Stimulated activated CD4-positive, alpha-beta T cell treated with anti-CD3 and anti-CD28 coated beads, Interleukin-12 subunit alpha, Interleukin-12 subunit beta, amount 100 ng/mL, for 4 hours (primary cell): ENCODE results near the gene PDCD4.
"Not testable (repeated sequence)": the region's sequence is repeated elsewhere in the genome, so short reads cannot be mapped to it uniquely, and the experiment has no call there.

Experiments used
- DNase-seq: peaks from one replicate; pipeline ENCODE4 v3.0.0-alpha.2; 2020

The PDCD4 gene

DNA sequence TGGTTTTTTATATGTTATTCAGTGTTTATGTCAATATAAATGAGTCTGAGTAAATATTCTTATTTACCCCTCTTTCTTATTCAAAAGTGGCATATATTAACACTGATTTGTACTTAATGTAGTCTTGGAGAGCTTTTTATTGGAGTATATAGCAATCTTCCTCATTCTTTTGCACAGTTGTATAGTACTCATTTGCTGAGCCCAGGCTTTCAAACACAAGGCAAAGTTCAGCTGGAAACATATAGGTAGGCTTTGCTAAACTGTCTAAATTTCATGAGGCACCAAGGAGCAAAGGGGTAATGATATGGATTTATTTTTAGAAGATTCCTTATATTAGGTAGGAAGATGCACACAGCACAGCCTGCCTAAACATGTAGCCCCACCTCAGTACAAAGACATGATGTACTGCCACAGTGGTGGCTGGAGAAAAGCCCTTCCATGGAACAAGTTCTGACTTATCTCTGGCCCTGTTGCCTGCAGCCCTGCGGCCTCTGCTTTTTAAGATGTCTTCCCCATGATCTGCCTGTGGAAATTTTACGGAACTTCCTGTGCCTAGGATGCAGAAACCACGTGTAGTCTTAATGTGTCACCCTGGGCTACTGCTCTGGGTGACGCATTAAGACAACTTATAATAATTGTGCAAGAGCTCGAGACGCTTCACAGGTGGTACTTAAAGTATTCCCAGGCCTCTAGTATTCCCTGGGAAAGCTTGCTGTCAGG, 9.6 kb upstream of the PDCD4 start:
- DNase-seq: no peak

DNA sequence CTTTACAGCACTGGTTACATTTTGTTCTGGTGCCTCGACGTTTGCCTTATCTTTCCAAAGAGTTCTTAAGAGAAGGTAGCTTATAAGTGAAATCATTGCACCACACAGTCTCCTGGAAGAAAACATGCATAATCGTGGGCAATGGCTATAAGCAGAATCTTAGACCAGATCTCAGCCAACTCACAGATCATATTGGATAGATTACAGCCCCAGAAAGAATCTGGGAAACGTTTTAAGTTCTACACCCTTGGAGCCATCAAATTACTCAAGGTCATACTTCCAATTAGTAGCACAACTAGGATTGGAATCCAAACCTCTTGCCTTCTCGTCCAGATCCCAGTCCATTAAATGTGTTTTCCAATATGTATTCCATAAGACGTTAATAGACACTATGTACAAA, 8.8 kb upstream of the PDCD4 start:
- DNase-seq: no peak

DNA sequence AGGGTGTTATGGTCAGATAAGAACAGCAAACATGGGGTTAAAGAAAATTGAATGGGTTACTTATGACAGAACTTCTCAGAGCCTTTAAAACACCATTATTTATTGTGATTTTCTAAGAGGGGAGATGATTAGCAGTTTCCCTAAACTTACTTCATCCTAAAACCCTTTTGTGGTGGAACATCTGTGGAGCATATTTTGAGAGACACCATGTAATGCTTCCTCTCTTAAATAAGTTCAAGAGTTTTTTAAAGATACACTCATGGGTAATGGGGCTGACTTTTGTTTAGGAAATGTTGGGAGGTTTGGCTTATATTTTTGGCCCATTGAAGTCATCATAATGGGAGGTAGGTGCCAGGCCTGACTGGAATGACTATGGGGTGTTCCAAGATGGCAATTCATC, 8.4 kb upstream of the PDCD4 start:
- no peak for DNase-seq

DNA sequence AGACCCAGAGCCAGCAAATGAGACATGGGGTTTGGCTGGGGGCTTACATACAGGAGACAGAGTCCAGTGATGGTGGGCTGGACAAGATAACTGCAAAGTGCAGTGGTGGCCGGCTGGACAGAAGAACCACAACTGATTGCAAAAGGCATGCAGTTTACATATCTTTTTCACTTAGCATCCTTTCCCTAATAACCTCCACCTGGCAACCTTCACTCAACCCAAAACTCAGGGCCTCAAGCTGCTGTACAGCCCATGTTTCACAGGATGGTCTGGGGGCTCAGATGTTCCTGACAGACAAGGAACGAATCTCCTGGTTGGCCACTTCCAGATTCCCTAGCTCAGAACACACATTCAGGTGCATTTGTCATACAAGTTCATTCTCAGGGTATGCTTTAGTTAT, 7.8 kb upstream of the PDCD4 start:
- DNase-seq: no peak

DNA sequence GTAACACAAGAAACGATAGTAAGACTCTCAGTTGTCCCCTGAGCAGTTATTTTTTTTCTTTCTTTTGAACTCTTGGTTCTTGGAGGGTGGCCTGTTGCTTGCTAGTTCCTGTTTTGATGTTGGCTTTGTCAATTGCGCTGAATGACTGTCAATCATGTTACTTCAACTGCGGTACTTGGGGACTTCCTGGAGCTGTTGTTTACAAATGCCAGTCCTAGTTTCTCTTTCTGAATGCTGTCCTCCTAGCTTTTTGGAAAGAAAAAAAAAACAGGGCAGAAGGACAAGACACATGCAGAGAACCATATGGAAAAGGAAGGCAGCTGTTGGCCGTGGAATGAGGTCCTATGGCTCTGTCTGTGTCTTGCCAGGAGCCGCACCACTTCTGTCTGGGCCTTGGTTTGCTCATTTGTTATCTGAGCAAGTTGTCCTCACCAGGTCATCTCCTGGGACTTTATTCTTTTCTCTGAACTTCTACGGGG, 7.0 kb upstream of the PDCD4 start:
- no peak for DNase-seq

DNA sequence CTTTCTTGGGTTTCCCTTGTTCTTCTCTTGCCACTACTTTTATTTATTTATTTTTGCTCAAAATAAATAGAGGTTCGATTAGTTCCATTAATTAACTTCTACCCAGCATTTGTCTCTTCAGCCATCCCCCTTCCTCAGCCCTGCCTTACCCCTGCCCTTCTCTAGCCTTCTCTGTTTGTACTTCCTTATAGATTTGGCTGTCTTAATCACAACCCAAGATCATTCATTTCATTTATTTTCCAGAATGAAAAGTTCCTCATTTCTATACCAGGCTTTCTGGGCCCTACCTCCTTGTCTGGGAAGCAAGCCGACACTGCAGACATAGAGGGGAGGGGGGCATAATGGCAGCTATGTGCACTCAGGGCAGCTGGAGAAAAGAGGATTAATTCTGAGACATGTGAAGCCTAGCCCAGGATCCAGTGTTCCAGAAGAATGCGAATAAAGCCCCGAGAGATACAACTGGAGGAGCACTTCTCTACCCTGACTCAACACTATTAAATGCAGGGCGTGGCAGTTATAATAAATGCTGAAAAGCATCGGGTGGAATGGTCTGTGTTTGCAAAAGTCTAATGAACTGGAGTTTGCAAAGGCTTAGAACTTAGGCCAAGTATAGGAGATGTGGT, 6.4 kb upstream of the PDCD4 start:
- no peak for DNase-seq

DNA sequence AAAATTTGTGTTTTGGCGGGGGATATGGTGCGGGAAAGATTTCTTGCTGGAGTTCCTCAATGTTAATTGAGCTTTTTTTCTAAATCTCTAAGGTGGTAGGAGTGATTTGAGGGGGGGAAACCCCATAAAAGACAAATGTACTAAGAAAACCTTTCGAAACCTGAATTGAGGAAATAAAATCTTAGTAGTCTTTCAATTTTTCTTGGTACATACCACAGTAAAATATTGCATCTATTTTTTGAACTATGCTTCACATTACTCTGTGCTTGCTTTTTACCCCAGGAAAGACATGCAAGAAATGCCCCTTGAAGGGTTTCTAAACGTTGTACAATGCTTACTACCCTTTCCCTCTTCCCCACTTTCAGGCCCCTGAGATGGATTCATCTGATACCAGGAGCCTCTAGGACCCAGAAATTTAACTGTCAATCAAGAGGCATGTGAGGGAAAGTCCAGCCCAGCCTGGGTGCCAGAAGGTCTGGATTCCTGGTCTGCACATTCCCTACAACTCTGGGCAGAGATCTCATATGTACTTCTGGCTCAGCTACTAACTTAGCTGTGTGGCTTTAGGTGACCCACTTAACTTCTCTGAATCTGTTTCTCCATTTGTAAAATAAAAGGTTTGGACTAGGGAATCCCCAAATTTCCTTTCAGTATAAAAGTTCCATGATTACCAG, 5.8 kb upstream of the PDCD4 start:
- DNase-seq: no peak

DNA sequence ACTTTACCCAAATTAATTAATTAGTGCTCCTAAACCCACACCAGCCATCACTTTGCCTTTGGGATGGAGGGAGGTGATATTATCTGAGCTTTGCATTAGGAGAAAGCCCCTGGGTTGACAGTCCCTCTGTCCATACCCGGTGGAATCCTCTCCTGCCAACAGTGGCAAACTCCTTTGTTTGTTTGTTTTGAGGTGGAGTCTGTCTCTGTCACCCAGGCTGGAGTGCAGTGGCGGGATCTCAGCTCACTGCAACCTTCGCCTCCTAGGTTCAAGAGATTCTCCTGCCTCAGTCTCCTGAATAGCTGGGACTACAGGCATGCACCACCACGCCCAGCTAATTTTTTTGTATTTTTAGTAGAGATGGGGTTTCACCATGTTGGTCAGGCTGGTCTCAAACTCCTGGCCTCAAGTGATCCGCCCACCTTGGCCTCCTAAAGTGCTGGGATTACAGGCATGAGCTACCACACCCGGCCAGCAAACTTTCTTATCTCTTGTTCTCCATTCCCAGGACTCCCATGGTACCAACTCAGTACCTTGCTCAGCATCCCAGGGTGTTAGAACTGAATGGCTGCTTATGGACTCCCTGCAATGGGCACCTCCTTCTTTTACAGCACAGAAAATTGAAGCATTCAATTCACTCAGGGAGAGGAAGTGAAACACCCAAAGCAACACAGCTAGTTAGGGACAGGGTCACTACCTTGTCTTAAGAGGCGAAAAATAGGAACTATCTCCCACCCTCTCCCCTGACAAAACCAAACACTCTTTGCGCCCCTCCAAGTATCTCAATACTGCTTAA, 4.5 kb upstream of the PDCD4 start:
- not testable (repeated sequence) for DNase-seq

DNA sequence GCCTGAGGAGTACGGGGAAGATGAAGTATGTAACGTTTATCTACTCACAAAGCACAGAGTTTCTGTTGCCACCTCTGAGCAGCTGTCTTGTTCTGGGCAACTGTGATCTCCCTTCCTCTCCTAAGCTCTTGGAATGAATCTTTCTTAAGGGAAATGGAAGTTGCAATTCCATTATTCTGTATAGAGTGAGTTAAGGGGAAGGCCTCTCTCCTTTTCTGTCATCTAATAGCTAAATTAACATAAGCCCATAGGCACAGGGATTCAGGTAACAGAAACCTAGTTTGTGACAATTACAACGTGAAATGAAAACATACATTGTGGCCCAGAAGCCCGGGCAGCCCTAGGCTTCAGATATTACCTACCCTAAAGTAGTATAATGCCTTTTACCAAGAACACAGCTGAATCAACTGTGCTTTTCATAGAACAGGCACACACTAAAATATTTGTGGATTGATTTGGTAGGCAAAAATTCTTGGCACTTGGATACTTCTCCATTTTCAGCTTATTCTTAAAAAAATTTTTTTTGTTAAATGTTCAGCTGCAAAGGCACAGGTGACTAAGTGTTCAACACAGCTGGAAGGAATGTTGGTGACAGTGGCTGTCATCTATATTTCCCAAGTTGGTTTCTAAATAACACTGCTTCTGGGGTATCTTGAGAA, 3.8 kb upstream of the PDCD4 start:
- no peak for DNase-seq

DNA sequence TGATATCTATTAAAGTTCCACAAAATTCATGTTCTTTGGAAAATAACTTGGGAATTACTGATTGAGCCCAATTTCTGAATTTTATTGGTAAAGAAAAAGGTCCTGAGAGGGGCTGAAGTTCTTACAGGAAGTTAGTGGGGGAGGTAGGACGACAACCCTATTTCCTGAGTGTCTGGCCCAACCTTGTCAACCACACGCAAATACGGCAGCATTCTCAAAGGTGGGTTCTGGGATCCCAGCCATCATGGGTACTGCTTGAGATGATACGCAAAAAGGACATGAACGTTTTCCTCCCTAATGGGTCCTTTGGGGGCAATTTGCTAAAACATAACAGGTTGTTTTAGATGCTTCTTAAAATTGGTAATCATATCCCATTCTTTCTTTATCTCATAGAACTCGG, 2.7 kb upstream of the PDCD4 start:
- DNase-seq: no peak

DNA sequence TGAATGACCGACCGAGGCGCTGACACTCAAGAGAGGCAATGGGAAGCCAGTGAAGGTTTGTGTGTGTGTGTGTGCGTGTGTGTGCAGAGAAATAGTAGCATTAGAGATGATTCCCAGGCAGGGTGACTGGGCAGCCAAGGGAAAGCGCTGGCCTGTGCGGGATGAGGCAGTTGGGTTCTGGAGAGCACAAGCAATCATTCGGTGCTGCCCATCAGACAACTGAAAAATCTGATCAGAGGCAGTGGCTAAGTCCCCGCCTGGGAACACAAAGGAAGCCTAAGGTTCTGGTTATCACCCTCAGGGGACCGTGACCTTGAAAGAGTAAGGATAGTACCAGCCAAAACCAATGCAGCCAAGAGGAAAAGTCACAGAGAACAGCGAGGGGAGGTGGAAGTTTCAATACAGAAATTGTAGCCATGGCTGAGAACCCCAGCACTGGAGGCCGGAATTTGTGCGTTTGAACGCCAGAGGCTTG, 868 bp upstream of the PDCD4 start:
- no peak for DNase-seq

DNA sequence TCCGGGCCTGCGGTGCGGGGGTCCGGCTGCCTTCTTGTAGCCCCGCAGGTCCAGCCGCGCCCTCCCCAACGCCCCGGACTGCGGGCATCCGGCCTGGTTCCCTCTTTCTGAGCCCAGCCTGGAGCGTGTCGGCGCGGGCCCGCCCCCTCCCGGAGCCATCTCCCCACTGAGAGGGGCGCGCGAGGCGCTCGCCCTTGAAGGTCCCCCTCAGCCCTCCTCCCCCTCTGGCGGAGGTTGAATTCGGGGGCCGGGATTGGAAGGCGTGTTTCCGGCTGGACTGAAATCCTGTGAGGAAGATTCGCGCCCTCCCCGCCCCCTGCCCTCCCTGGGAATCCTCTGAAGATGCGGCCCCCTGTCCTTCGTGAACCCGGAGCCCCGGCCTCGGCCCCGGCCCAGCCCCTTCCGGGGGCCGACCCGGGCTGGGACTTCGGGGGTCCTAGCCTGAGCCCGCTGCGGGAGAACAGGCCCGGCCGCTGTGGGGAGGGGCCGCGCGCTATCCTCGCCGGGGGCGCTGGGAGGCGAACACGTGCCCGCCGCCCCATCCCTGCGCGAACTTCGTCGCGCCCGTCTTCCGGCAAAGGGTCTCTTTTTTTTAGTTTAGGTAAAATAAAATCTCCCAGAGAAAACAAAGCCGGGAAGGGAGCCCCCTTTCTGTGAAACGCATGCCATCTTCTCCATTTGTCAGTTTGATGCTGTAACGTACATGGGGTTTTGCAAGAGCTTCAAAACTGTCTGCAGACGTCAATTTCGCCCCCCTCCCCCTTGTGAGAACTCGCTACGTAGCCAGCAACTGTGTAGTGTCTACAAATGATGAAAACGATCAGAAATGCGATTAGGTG, 636 bp downstream of the PDCD4 start:
- peak; percentile 59 for DNase-seq

DNA sequence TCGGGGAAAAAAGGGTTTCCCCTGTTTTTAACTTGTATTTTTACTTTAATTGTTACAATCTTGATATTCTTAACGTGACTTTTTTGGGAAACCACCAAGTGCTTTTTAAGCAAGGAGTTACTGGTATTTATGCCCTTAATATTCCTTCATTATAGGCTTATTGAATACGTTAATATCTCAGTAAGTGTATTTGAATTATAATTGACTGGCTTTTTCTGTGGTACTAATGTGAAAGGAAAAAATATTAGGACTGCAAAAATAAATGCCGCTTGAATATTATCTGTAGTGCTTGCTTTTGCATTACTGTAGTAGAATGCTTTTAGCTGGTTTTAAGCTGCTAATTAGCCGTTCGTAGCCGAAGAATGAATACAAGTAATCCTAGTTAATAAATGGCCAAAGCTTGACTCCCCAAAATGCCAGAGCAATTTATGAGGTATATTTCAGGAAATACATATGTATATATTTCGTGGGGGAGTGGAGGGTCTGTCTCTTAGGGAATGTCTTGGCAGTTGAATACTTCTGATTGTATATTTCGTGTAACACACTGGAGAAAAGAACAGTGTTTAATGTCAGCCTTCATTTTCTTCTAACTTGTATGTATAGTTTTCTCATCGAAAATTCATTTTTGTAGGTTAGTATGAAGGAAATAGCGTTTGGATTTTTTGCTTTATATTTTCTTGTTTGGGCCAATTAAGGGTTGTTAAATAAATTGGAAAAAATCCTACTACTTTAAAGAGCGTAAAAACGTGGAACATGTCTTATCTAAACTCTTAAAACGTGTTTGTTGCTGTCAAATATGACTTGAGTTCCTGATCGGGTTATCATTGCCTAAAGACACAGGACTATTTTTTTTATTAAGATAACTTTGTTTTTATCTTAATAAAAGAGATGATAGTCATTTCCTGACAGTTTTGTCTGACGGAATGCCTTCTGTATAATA, 1.5 kb downstream of the PDCD4 start:
- DNase-seq: no peak

DNA sequence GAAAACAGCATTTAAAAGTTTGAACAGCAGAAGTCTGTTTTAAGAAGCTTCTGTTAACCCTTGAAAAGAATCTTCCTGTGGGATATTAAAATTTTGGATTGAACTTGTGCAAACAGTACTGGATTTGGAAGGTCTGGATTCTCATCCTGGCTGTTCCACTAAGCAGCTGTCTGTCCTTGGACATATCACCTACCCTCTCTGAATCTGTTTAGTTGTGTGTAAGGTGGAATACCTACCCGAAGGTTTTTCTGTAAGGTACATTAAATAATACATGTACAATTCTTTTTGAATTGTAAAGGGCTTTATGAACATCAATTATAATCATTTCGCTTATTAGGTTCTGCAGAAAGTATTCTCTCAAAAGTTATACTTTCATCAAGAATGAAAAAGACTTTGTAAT, 2.2 kb downstream of the PDCD4 start:
- no peak for DNase-seq

DNA sequence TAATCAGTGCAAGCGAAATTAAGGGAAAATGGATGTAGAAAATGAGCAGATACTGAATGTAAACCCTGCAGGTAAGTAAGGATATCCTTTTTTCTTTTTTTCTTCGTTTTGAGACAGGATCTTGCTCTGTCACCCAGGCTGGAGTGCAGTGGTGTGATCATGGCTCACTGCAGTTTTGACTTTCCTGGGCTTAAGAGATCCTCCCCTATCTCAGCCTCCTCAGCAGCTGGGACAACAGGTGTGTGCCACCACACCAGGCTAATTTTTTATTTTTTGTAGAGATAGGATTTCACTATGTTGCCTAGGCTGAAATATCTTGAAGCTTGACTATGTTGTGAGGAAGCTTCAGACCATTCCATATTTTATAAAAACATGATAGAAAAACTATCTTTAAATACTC, 4.3 kb downstream of the PDCD4 start:
- DNase-seq: no peak

DNA sequence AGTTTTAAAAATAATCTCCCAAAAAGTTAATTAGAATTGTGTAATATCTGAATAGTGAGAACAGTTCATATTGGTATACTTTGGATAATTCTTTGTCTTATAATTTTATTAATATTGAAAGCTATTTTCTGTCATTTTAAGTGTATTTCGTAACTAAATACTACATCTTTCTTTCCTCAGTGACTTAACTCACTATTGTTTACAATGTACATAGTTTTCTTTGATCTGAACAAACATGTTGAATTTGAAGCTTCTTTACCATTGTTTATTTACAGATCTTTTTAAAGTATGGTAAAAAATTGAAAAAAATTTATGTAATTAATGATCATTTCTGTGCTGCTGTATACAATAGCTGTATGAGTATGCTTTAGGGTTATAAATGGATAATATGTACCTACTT, 5.1 kb downstream of the PDCD4 start:
- no peak for DNase-seq

DNA sequence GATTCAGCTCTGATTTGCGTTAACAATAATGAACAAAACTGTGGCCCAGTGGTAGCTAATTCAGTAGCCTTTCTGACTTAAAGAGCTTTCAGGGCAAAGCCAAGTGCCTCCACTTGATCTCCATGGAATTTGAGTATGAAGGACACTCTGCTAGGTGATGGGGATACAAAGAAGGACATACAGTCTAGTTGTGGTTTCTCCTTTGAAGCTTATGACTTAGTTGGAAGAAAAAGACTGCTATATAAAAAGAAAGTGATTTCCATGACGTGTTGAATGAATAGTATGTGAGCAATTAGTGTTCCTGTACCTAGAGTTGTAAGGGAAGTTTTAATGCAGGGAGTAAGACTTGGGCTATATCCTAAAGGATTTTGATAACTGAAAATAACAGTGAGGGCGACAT, 8.3 kb downstream of the PDCD4 start:
- DNase-seq: no peak

DNA sequence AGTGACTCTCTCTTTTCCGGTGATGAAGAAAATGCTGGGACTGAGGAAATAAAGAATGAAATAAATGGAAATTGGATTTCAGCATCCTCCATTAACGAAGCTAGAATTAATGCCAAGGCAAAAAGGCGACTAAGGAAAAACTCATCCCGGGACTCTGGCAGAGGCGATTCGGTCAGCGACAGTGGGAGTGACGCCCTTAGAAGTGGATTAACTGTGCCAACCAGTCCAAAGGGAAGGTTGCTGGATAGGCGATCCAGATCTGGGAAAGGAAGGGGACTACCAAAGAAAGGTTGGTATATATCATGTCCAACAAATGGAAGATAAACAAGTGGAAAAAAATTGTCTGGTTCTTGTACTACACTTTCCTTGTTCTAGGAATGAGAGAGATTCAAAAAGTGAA, 9.5 kb downstream of the PDCD4 start:
- no peak for DNase-seq

DNA sequence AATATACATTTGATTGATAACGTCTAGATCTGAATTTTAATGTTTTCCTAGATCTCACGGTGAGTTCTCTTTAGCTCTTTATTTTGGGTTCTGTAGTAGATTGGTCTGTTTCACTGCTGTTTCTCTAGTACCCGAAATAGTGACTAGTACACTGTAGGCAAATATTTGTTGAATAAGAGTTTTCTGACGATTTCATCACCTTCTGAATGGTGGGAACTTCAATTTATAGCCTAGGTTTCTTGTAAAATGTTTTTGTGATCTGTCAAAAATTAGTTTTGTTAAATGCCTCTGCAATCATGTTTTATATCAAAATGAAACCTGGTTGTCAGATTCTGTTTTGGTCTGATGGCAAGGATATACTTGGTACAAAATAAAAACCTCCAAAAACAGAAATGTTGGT, 10.2 kb downstream of the PDCD4 start:
- DNase-seq: no peak

DNA sequence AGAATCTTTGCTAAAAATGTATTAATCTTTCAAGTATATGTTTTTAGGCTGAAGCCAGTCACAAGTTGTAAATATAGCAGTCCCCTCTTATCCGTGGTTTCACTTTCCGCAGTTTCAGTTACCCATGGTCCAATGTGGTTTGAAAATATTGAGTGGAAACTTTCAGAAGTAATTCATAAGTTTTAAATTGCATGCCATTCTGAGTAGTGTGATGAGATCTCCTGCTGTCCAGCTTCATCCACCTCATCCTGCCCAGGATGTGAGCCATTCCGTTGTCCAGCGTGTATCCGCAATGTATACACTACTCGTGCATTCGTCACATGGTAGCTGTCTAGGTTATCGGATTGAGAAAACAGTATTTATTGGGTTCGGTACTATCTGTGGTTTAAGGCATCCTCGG, 12.2 kb downstream of the PDCD4 start:
- no peak for DNase-seq
